GM12892 (cell line): ENCODE results near the gene VAV3.

Experiments used
- POLR2AphosphoS5 ChIP-seq: IDR thresholded peaks from 2 replicates; pipeline ENCODE4 v1.6.1; 2011; ENCODE audit warnings: low read depth, low read length, control low read depth
- TAF1 ChIP-seq: IDR thresholded peaks from 2 replicates; pipeline ENCODE4 v1.6.1; 2011; ENCODE audit warnings: low read depth, mild to moderate bottlenecking, control low read depth, low read length, borderline replicate concordance

DNA sequence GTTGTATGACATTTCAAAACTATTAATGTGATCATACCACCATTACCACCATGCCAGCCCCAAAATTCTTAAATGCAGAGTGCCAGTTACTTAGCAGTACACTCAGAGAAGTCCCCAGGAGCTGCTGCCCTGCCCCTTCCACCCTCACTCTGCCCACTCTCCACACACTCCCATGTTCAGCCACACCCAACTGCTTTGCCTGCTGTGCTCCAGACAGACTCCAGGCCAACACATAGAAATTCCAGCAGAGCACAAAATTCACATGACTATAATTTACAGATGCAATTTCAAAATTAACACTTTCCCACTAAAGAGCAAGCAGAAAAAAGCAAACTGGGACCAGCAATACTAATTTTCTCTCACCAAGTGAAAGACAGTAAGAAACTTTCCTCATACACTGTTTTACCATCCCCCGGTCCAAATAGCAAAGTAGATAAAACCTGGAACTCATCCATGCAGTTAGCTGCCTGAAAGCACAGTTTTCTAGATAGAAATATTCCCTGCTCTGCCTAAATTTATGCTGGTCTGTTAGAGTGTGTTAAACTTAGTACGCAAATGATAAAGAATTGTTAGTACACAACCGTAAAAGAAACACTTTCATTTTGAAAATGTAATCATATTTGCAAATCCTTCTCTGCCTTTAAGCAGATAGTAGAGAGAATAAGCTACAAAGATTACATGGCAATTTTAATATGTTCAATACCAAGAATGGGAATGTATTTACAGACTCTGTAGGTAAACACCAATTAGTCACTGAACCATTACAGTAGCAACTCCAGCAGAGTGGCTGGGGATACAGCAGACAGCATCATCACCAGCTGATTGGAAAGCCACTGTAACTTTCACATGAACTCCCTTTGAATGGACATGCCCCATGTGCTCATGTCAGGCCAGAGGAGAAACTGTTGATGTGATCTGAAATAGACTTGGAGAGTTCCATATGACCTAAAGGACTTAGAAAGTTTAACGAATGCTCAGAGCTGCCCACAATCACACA, 176.5 kb downstream of the VAV3 start:
- TF ChIP-seq POLR2AphosphoS5: no peak
- TF ChIP-seq TAF1: no peak
